GM18858 (cell line): ENCODE data around the gene TMBIM6.
"Not testable (repeated sequence)": the region's sequence is repeated elsewhere in the genome, so short reads cannot be mapped to it uniquely, and the experiment has no call there.

Experiments used
- ATAC-seq: cut with Tn5 transposase; IDR thresholded peaks from one replicate; pipeline ENCODE4 v1.9.1; 2021; ENCODE audit not compliant: unreplicated experiment

TMBIM6 gene

GRCh38 chr12:49773102-49773501 is 31.7 kb downstream of the TMBIM6 start:
- ATAC-seq = not testable (repeated sequence)

GRCh38 chr12:49776413-49776812 is 35.1 kb downstream of the TMBIM6 start:
- no peak for ATAC-seq

GRCh38 chr12:49776858-49777257 is 35.5 kb downstream of the TMBIM6 start:
- no peak for ATAC-seq

- ATAC-seq = no peak
Measured at GRCh38 chr12:49777341-49777740, 36.0 kb downstream of the TMBIM6 start.

GRCh38 chr12:49777800-49778748 is 36.7 kb downstream of the TMBIM6 start:
- no peak for ATAC-seq

GRCh38 chr12:49779581-49779980 is 38.2 kb downstream of the TMBIM6 start:
- ATAC-seq = no peak

GRCh38 chr12:49780914-49781313 is 39.6 kb downstream of the TMBIM6 start:
- ATAC-seq = not testable (repeated sequence)

GRCh38 chr12:49783917-49784676 is 42.7 kb downstream of the TMBIM6 start:
- ATAC-seq = no peak

- no peak for ATAC-seq
Measured at GRCh38 chr12:49784756-49785409, 43.5 kb downstream of the TMBIM6 start.

GRCh38 chr12:49787672-49788071 is 46.3 kb downstream of the TMBIM6 start:
- ATAC-seq = no peak

- ATAC-seq = no peak
Measured at GRCh38 chr12:49789992-49790391, 48.6 kb downstream of the TMBIM6 start.

- ATAC-seq = no peak
Measured at GRCh38 chr12:49790741-49791555, 49.6 kb downstream of the TMBIM6 start.

- no peak for ATAC-seq
Measured at GRCh38 chr12:49791700-49792099, 50.3 kb downstream of the TMBIM6 start.

GRCh38 chr12:49792181-49792970 is 51.0 kb downstream of the TMBIM6 start:
- no peak for ATAC-seq

GRCh38 chr12:49792976-49793580 is 51.7 kb downstream of the TMBIM6 start:
- no peak for ATAC-seq

- ATAC-seq = no peak
Measured at GRCh38 chr12:49793620-49794019, 52.3 kb downstream of the TMBIM6 start.

- no peak for ATAC-seq
Measured at GRCh38 chr12:49794021-49794420, 52.7 kb downstream of the TMBIM6 start.

- no peak for ATAC-seq
Measured at GRCh38 chr12:49794811-49795653, 53.7 kb downstream of the TMBIM6 start.
